HG02798 (cell line): ENCODE data around the gene DNAJC9.
A peak's percentile ranks its signal among the peaks of the same experiment; 100 is the strongest.
"Not testable (repeated sequence)": the region's sequence is repeated elsewhere in the genome, so short reads cannot be mapped to it uniquely, and the experiment has no call there.

ENCODE experiments used
- ATAC-seq: cut with Tn5 transposase; IDR thresholded peaks from one replicate; pipeline ENCODE4 v1.9.1; 2021; ENCODE audit warnings: mild to moderate bottlenecking; ENCODE audit not compliant: unreplicated experiment, poor library complexity

The DNAJC9 gene

GRCh38 chr10:73246646-73247508, at the start of gene DNAJC9:
DNAJC9 (minus strand) TSS chr10:73247255; CDS start chr10:73247189, 66 bp downstream.
- ATAC-seq, result peak; percentile 85

GRCh38 chr10:73293461-73293860, 46.4 kb upstream of the DNAJC9 start:
- no peak for ATAC-seq

GRCh38 chr10:73289958-73290357, 42.9 kb upstream of the DNAJC9 start:
- no peak for ATAC-seq

GRCh38 chr10:73287441-73287840, 40.4 kb upstream of the DNAJC9 start:
- no peak for ATAC-seq

- ATAC-seq, result no peak
These were observed 34.0 kb upstream of the DNAJC9 start for GRCh38 chr10:73281097-73281496.

GRCh38 chr10:73264423-73264822, 17.4 kb upstream of the DNAJC9 start:
- ATAC-seq, result no peak

GRCh38 chr10:73263693-73264347, 16.8 kb upstream of the DNAJC9 start:
- no peak for ATAC-seq

- no peak for ATAC-seq
These were observed 16.0 kb upstream of the DNAJC9 start for GRCh38 chr10:73262880-73263555.

GRCh38 chr10:73262105-73262730, 15.2 kb upstream of the DNAJC9 start:
- no peak for ATAC-seq

GRCh38 chr10:73261362-73261995, 14.4 kb upstream of the DNAJC9 start:
- ATAC-seq, result no peak

- ATAC-seq, result not testable (repeated sequence)
These were observed 11.6 kb upstream of the DNAJC9 start for GRCh38 chr10:73258612-73259011.

GRCh38 chr10:73253225-73253555, 6.1 kb upstream of the DNAJC9 start:
- no peak for ATAC-seq

- ATAC-seq, result peak; percentile 89
These were observed 5.6 kb upstream of the DNAJC9 start, which contains the start of gene MRPS16 for GRCh38 chr10:73252445-73253224. MRPS16 (minus strand) TSS chr10:73252644; CDS start chr10:73252482, 162 bp downstream.

- no peak for ATAC-seq
These were observed 4.8 kb upstream of the DNAJC9 start for GRCh38 chr10:73251683-73252444.

GRCh38 chr10:73248259-73248724, 1.2 kb upstream of the DNAJC9 start:
- ATAC-seq, result no peak

- ATAC-seq, result no peak
These were observed 629 bp upstream of the DNAJC9 start for GRCh38 chr10:73247509-73248258.

GRCh38 chr10:73246322-73246645, 771 bp downstream of the DNAJC9 start:
- no peak for ATAC-seq

GRCh38 chr10:73244866-73245477, 2.1 kb downstream of the DNAJC9 start:
- ATAC-seq, result no peak
